ENCODE data around the gene PCNX2. TPM values are rescaled to one million over a fixed set of nuclear protein-coding genes. Genes with fewer than 3 reads are reported as not detected.

Gene PCNX2
- total RNA-seq, 1 donor from 2014 or later, result 11.3 TPM

DNA sequence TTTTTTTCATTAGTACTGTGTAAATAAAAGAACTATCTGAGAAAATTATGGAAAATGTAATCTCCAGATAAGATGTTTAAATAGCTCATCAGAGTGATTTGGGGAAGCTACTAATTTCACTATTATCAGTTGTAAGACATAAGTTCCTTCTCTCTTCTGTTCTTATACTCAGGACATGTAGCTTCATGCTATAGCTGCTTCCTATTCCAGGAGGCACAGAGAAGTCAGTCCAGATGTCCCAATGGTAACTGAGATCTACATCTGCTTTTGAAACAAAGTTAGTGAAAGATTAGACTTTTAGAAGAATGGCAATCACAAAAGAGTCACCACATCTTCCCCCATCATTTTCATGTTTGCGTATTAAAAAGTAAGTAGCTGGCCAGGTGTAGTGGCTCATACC is 37.6 kb upstream of the PCNX2 start:
- Histone ChIP-seq H3K27me3 (ENCODE audit: low read depth) (peaks cover 3% of the 10 kb centered on the region), H3K9me3 (no peaks in the 10 kb centered on the region), H3K27ac (no peak overlapping the region), H3K36me3 (no peaks in the 10 kb centered on the region), H3K4me3 (no peak overlapping the region), H3K4me1 (peaks cover 6% of the 10 kb centered on the region)
- DNase-seq, result no peak
- intact Hi-C loops (cut with DNase I), result no loop called here
- ATAC-seq, result no peak
- TF ChIP-seq, protein P1, sequence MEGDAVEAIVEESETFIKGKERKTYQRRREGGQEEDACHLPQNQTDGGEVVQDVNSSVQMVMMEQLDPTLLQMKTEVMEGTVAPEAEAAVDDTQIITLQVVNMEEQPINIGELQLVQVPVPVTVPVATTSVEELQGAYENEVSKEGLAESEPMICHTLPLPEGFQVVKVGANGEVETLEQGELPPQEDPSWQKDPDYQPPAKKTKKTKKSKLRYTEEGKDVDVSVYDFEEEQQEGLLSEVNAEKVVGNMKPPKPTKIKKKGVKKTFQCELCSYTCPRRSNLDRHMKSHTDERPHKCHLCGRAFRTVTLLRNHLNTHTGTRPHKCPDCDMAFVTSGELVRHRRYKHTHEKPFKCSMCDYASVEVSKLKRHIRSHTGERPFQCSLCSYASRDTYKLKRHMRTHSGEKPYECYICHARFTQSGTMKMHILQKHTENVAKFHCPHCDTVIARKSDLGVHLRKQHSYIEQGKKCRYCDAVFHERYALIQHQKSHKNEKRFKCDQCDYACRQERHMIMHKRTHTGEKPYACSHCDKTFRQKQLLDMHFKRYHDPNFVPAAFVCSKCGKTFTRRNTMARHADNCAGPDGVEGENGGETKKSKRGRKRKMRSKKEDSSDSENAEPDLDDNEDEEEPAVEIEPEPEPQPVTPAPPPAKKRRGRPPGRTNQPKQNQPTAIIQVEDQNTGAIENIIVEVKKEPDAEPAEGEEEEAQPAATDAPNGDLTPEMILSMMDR (IDR thresholded peaks at IDR 0.05), result no peak

DNA sequence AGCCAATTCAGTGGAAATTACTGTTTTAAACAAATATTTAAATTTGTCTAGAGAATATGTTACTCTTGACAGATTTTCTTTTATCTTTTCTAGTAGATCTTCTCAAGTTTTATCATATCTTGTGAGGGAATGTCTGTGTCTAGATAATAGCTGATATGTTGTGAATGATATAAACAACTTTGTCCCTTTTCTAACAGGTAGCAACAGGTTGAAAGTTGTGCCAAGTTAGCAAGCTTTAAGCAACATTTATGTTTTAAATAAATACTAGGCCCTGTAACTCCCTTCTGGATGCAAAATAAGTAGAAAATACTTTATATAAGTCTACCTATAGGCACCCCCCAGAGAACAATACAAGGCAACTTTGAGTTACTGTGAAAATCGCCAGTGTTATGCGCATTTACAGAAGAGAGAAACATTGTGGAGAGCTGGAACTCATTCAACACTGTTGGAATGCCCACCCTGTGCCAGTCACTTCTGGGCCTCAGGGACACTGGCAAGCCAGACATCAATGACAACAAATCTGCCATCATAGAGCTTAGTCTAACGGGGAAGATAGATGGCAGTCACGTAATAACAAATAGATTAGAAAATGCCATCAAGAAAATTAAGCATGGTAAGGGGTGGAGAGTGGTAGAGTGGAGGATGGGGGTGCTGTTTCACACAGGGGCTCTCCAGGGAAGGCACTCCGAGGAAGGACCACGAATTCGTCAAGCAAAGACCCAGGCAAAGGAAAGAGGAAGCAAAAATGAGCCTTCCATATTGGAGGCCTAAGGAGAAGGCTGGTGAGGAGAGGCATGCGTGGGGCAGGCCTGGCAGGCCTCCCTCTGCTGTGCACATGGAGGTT is 36.4 kb upstream of the PCNX2 start:
- TF ChIP-seq, protein P1 (IDR thresholded peaks at IDR 0.05), result no peak
- DNase-seq (no peak), ATAC-seq (no peak)
- no peaks in the 10 kb centered on the region for H3K9me3 ChIP-seq
- intact Hi-C loops (cut with DNase I), result no loop called here
- no peak overlapping the region for H3K27ac ChIP-seq
- peaks cover 3% of the 10 kb centered on the region for H3K27me3 ChIP-seq (ENCODE audit: low read depth)
- no peaks in the 10 kb centered on the region for H3K36me3 ChIP-seq
- H3K4me3 ChIP-seq, result no peak overlapping the region
- peaks cover 6% of the 10 kb centered on the region for H3K4me1 ChIP-seq

DNA sequence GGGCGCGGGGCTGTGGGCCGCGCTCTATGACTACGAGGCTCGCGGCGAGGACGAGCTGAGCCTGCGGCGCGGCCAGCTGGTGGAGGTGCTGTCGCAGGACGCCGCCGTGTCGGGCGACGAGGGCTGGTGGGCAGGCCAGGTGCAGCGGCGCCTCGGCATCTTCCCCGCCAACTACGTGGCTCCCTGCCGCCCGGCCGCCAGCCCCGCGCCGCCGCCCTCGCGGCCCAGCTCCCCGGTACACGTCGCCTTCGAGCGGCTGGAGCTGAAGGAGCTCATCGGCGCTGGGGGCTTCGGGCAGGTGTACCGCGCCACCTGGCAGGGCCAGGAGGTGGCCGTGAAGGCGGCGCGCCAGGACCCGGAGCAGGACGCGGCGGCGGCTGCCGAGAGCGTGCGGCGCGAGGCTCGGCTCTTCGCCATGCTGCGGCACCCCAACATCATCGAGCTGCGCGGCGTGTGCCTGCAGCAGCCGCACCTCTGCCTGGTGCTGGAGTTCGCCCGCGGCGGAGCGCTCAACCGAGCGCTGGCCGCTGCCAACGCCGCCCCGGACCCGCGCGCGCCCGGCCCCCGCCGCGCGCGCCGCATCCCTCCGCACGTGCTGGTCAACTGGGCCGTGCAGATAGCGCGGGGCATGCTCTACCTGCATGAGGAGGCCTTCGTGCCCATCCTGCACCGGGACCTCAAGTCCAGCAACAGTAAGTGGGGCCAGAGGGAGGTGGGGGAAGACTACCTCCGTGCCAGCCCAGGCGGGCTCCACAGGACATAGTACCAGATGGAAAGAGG is 32.8 kb upstream of the PCNX2 start:
- peak overlapping the region; percentile 60 for H3K4me3 ChIP-seq
- ATAC-seq (peak; percentile 46 to 52), DNase-seq (peak; percentile 61)
- peaks cover 3% of the 10 kb centered on the region for H3K27me3 ChIP-seq (ENCODE audit: low read depth)
- intact Hi-C loops (cut with DNase I), result no loop called here
- TF ChIP-seq, protein P1 (IDR thresholded peaks at IDR 0.05), result no peak
- peaks cover 6% of the 10 kb centered on the region for H3K4me1 ChIP-seq
- no peaks in the 10 kb centered on the region for H3K9me3 ChIP-seq
- peak overlapping the region; percentile 80 for H3K27ac ChIP-seq
- H3K36me3 ChIP-seq, result no peaks in the 10 kb centered on the region

DNA sequence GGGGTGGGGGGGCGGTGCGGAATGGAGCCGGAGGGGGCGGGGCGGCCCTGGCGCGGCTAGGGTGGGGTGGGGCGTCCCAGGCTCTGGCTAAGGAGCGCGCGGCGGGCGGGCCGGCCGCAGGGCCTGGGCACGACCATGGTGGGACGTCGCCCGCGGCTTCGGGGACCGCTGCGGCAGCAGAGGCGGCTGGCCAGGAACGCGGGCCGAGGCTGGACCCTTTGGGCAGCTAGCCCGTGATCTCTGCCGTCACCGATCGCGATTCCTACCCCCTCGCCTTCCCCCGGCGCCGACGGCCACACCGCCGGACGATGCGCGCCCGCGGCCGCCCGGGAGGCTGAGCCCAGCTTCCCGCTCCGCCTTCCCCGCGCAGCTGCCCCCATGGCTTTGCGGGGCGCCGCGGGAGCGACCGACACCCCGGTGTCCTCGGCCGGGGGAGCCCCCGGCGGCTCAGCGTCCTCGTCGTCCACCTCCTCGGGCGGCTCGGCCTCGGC is 32.2 kb upstream of the PCNX2 start, which contains the start of gene MAP3K21:
Gene MAP3K21, plus strand, starts transcription at position 74 of the 491 bp plus-strand sequence. Its CDS starts 305 bp downstream, at position 379.
- DNase-seq, result no peak
- Histone ChIP-seq H3K4me1 (peaks cover 6% of the 10 kb centered on the region), H3K27me3 (ENCODE audit: low read depth) (peaks cover 3% of the 10 kb centered on the region), H3K36me3 (no peaks in the 10 kb centered on the region), H3K27ac (peak within 1 kb of the TSS; percentile 80), H3K4me3 (peak within 1 kb of the TSS; percentile 60), H3K9me3 (no peaks in the 10 kb centered on the region)
- TF ChIP-seq, protein P1 (IDR thresholded peaks at IDR 0.05), result no peak
- peak; percentile 43 to 89 for ATAC-seq
- intact Hi-C loops (cut with DNase I), result no loop called here

DNA sequence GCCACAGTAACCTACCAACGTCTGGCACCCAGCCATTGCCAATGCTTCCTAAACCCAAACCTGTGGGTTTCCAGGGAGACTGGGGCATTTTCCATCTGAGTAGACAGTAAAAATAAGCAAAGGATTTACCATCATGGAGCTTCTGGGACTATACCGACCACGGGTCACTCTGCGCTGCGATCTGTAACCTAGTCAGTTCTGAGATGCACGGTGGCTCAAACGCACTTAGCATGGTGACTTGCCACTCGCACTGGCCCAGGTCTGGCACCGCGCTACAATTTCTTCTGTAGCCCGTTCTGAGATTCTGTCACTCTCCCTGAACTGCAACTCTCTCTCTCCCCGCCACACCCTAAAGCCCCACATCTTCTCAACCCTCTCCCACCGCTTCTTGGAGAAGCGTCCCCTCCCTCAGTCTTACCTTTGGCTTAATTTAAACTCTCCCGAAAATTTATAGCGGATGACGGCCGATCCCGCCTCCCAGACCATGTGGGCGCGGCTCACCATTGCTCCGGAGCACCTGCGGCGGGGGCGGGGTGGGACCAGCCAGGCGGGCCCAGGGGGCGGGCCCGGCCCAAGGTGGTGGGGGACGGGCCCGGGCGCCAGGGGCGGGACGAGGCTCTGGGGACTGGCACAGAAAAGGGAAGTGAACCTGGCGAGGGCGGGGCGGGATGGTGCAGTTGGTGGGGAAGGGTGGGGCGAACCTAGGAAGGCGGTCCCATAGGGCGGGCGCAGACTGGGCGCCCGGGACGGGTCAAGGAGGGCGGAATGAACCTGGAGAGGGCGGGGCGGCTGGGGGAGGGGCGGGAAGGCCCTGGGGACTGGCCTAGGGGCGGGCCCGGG is 31.5 kb upstream of the PCNX2 start:
- TF ChIP-seq, protein P1 (IDR thresholded peaks at IDR 0.05), result no peak
- H3K36me3 ChIP-seq, result no peaks in the 10 kb centered on the region
- intact Hi-C loops (cut with DNase I), result no loop called here
- peak overlapping the region; percentile 60 for H3K4me3 ChIP-seq
- H3K27ac ChIP-seq, result no peak overlapping the region
- peak; percentile 98 for DNase-seq
- H3K9me3 ChIP-seq, result no peaks in the 10 kb centered on the region
- ATAC-seq, result peak; percentile 95 to 98
- peaks cover 3% of the 10 kb centered on the region for H3K27me3 ChIP-seq (ENCODE audit: low read depth)
- peaks cover 6% of the 10 kb centered on the region for H3K4me1 ChIP-seq
